NCI-H2196 treated with DMSO at 0.1 percent for 48 hours (cell line): ENCODE data around the gene ZFP36L2.

Experiments
- DNase-seq: peaks from one replicate; lab custom pipeline; 2025; ENCODE audit not compliant: unreplicated experiment; lab: John Stamatoyannopoulos, UW

The ZFP36L2 gene

DNA sequence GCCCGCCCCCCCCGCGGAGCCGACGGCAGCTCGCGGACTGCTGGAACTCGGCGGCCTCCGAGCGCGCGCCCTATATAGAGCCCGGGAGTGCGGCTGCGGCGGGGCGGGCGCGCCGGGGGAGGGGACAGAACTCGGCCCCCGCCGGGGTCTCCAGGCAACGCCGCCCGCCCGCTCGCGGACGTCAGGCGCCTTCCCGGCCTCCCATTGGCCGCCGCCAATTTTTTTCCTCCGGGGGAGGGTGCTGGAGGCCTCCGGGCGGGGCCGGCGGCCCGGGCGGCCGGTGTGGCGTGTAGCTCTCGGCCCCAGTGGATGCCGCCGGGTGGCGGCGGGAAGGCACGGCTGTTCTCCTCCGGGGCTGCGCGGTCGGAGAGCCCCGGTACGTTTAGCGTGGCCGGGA, at the start of gene ZFP36L2:
Gene ZFP36L2, minus strand, starts transcription at position 49 of the 397 bp plus-strand sequence. CDS start 291 bp downstream, outside the sequence.
- DNase-seq, result peak; percentile 83

DNA sequence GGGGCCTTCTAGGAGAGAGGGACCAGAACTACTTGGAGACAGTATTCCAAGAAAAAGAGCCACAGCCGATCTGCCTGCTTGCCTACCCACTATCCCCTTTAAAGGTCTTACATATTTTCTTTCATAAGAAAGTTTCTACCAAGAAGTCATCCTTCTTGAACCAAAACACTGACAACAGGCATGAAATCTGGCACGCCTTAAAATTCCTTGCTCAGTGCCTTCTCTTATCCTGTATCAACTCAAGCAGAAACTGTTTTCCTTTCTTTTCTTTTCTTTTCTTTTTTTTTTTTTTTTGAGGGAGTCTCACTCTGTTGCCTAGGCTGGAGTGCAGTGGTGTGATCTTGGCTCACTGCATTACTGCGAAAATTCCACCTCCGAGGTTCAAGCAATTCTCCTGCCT, 48.3 kb upstream of the ZFP36L2 start:
- DNase-seq, result no peak

DNA sequence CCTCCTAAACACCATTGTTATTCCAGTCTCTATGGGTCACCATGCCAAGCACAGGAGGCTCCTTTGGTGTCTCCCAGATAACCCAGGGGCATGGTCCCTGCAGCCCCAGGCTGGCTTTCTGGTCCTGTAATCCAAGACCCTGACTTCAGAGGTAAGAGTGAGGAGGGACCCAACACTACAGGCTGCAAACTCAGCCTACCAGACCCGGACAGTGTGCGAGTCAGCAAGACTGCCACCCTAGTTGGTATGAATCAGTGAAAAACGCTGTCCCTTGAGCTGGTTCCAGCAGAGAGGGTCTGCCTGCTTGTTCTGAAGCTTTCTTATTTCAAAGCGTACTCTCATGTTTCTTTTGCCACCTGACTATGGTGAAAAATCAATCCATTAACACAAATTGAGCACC, 47.6 kb upstream of the ZFP36L2 start:
- DNase-seq, result no peak

GRCh38 chr2:43273529-43273928, 47.1 kb upstream of the ZFP36L2 start:
- DNase-seq, result no peak

DNA sequence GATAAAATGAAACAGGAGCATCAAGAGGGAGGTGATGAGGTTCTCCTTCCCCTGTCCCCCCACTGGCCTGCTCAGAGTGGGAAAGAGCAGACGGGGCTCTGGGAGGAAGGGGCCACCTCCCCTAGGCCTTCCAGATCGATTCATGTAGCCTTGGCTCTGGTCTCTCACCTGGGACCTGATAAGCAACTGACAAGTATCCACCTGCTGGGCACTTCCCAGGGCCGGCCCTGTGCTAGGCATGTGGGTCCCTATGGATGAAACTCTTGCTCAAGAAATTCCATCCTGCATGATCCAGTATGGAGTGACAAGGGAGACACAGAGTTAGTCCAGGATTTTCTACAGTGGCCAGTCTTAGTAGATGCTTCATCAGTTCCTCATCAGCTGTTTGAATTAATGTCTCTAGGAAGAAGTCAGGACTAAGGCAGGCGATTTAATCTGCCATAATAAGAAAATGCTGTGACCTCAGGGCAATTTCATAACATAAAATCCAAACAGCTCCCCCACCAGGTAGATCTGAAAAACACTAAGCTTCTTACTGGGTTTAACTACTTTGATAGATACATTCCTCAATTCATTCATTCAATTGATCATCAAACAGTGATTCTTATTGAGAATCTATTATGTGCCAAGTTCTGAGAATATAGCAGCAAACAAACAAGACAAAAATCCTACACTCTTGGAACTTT, 44.7 kb upstream of the ZFP36L2 start:
- DNase-seq, result no peak

GRCh38 chr2:43270461-43270860, 44.1 kb upstream of the ZFP36L2 start:
- no peak for DNase-seq

DNA sequence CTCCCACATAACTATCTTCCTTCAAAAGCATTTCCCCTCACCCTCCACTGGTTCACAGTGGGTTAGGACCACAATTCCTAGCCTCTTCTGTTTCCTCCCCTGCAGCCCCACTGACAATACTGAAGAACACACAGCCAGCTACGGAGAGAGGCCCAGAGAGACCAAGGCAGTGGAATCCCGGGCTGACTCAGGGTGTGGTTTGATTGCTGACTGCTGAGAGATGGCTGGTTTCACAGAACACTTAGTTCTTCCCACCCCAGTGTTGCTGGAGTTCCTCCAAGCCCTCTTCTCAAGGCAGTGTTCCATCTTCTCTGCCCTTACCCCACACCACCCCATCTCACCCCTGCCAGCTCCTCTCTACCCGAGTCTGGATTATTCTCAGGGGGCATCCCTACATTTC, 43.3 kb upstream of the ZFP36L2 start:
- DNase-seq, result no peak

- peak; percentile 8 for DNase-seq
These were observed 42.7 kb upstream of the ZFP36L2 start for GRCh38 chr2:43269074-43269572.

DNA sequence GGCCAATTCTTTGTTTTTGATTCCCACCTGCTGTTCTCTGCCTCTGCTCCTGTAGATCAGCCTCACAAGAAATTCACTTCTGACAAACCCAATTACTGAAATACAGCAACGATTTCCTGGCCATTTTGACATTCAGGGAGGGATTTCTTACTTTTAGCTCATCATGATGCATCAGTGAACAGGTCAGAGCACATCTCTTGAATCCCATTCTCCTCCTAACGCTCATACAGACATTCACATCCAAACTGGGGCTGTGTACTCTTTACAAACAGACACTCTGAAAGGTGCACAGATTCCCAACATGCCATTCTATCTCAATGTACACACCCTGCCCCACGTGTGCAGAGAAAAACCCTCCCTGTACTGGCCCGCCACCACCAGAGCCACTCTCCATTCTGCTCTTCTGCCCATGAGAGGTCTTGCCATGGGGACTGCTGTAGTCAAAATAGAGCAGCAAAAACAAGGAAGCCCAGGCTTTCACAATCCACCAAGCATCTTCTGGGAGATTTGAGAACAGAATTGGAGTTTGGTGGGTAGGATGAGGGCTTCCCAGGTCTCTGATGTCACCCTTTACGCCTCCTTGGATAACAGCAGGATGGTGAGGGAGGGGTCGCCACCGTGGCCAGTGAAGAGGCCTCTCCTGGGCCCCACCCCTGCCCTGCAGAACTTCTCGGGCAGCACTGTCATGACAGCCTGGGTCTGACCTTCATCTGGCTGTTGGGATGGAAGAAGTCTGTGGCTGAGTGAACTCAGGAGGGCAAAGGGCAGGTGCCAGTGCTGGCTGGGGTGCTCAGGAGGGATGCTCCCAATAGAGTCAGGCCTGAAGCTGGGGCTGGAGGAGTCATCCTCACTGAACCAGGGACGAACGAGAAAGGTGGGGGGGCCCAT, 41.9 kb upstream of the ZFP36L2 start:
- DNase-seq, result no peak

GRCh38 chr2:43267381-43267780, 41.0 kb upstream of the ZFP36L2 start:
- no peak for DNase-seq

DNA sequence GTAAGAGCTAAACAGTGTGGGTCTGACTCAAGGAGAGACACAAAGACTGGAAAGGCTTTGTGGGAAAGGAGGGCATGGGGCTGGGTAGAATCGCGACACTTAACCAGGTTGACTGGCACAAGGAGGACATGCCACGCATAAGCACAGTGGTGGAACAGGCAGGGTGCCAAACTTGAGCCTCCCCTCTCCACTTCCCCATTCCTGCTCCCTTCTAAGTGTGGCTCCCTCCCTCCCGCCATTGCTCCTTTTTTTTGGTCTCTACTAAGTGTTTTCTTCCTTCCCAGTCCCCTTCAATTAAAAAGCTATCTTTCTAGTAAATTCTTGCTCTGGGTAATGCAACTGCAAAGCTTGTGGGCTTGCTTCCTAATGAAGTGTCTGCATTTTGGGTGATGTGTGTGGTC, 40.3 kb upstream of the ZFP36L2 start:
- DNase-seq, result no peak

- no peak for DNase-seq
These were observed 39.0 kb upstream of the ZFP36L2 start for GRCh38 chr2:43265421-43265820.

DNA sequence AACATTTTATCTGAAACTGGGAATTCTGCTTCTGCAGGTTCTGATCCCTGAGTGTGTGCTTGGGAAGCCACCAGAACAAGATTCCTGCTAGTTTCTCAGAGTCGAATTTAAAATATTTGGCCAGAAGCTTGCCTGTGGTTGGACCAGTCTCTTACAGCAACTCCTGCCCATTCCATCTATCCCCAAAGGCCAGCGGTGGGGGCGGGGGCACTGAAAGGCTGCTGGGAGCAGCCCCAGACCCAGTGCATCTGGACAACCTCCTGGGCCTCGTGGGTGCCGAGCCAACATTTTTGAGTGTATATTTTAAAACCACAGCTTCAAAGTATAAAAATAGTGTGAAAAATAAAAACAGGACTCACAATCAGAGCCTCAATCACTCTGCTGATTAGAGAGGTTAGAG, 38.6 kb upstream of the ZFP36L2 start:
- DNase-seq, result no peak

- no peak for DNase-seq
These were observed 36.5 kb upstream of the ZFP36L2 start for GRCh38 chr2:43262951-43263350.

DNA sequence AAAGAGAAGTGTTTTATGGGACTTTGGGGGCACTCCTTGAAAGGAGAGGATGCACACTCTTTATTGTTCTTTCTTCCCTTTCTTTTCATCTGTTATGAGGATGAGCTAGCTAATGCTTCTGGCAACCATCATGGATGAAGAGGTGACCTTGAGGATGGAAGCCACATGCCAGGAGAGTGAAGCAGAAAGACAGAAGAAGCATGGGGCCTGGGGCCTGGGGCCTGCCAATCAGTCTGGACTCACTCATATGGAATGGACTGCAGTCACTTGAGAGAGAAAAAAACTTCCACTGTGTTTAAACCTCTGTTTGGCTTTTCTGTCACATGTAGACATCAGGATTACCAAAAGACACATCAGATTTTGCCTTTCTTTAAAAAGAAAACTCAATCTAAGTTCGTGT, 35.8 kb upstream of the ZFP36L2 start:
- no peak for DNase-seq

DNA sequence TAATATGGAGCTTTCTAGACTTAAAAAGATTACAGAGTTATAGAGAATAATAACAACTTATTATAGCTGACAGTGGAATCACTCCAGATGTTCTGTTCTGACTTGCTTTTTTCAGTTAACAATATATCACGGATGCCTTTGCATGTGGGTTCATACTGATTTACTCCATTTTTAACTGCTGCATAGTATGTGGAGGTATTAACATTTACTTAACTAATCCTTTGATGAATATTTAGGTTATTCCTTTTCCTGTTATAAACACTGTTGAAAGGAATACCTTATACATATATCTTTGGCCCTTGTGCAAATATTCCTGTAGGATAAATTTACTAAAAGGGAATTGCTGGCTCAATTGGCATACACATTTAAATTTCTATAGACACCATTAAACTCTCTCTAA, 33.1 kb upstream of the ZFP36L2 start:
- DNase-seq, result no peak

DNA sequence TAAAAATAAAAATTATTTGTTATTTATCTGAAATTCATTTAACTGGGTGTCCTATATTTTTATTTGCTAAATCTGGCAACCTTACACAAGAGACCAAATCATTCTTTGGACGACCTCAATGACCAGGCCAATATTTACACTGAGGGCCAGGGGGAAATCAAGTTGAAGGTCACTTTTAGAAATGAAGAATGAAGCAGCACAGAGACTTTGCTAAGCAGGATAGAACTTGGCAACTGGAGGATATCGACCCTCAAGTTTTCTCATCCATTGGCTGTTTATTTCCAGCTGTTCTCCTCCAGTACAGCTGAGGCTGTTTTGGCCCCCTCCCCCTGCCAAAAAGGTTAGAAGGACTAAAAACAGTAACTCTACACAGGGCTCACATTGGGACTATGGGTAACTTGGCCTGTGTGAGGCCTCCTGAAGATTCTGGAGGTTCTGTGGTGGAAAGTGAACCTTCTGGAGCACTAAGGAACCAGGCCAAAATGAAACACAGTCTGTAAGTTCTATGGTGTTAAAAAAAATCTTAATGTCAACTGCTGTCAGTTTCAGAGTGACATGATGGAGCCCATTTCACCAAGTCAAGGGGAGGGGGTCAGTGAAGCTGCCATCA, 32.2 kb upstream of the ZFP36L2 start:
- DNase-seq, result no peak

GRCh38 chr2:43255296-43255910, 29.0 kb upstream of the ZFP36L2 start:
- no peak for DNase-seq

GRCh38 chr2:43254331-43254730, 27.9 kb upstream of the ZFP36L2 start:
- DNase-seq, result no peak

GRCh38 chr2:43251171-43251731, 24.8 kb upstream of the ZFP36L2 start:
- DNase-seq, result peak; percentile 81

DNA sequence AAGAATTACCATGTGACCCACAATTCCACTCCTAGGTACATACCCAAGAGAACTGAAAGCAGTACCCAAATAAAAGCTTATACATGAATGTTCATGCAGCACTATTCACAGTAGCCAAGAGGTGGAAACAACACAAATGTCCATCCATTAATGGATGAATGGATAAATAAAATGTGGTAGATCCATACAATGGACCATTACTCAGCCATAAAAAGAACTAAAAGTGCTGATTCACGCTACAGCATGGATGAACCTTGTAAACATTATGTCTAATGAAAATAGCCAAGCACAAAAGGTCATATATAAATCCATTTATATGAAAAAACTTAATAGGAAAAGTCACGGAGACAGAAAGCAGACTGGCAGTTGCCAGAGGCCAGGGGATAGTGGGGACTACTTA, 23.6 kb upstream of the ZFP36L2 start:
- DNase-seq, result no peak
